Measurements from ENCODE around the gene ADAMTS3.

DNA sequence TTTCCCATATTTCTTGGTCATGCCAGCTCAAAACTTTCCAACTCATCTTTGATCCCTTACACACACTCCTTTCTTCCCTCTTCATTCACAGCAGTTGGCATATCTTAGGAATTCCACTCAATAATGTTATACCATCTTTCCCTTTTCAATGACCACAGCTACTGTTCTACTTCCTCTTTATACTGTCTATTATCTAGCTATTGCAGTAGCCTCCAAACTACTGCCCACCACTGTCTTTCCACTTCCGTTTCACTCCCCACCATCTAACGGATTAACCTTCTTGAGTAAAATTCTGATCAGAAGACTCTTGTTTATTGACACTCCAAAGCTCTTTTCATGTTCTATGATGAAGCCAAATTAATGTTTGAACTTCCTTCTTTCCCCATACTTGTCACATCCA, 55.8 kb downstream of the ADAMTS3 start:
- TF ChIP-seq, protein P1, sequence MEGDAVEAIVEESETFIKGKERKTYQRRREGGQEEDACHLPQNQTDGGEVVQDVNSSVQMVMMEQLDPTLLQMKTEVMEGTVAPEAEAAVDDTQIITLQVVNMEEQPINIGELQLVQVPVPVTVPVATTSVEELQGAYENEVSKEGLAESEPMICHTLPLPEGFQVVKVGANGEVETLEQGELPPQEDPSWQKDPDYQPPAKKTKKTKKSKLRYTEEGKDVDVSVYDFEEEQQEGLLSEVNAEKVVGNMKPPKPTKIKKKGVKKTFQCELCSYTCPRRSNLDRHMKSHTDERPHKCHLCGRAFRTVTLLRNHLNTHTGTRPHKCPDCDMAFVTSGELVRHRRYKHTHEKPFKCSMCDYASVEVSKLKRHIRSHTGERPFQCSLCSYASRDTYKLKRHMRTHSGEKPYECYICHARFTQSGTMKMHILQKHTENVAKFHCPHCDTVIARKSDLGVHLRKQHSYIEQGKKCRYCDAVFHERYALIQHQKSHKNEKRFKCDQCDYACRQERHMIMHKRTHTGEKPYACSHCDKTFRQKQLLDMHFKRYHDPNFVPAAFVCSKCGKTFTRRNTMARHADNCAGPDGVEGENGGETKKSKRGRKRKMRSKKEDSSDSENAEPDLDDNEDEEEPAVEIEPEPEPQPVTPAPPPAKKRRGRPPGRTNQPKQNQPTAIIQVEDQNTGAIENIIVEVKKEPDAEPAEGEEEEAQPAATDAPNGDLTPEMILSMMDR (IDR thresholded peaks at IDR 0.05), result no peak
- TF ChIP-seq POLR2A (IDR thresholded peaks at IDR 0.05), result no peak
